T-helper 2 cell (primary cell): ENCODE results near the gene SRSF1.
"Not testable (repeated sequence)": the region's sequence is repeated elsewhere in the genome, so short reads cannot be mapped to it uniquely, and the experiment has no call there.

Experiments
- DNase-seq, 5 experiments: peaks; one replicate each; pipeline versions ENCODE4 v3.0.0 to v3.0.0-alpha.2; 2012 to 2022
- total RNA-seq, 2 donors: gene quantifications; one replicate each; lab custom pipeline; 2026; lab: John Stamatoyannopoulos, UW

Gene SRSF1
- total RNA-seq: 90.7 to 107 reads per million in 2 donors

GRCh38 chr17:58006924-58007780, at the start of gene SRSF1:
SRSF1 (minus strand) TSS chr17:58007246; CDS start chr17:58007137, 109 bp downstream.
- peak; percentile 94 to 99 (median 97) for DNase-seq

GRCh38 chr17:58056476-58056875, 49.4 kb upstream of the SRSF1 start:
- no peak for DNase-seq

- DNase-seq: no peak
Observed at GRCh38 chr17:58054641-58055040, 47.6 kb upstream of the SRSF1 start.

GRCh38 chr17:58052945-58053715, 46.1 kb upstream of the SRSF1 start:
- DNase-seq: peak in 1 of 5 experiments; percentile 6

- no peak for DNase-seq
Observed at GRCh38 chr17:58052407-58052806, 45.4 kb upstream of the SRSF1 start.

GRCh38 chr17:58051468-58051867, 44.4 kb upstream of the SRSF1 start:
- DNase-seq: no peak

GRCh38 chr17:58050966-58051365, 43.9 kb upstream of the SRSF1 start:
- DNase-seq: no peak

- no peak for DNase-seq
Observed at GRCh38 chr17:58049533-58049932, 42.5 kb upstream of the SRSF1 start.

- DNase-seq: no peak
Observed at GRCh38 chr17:58047376-58048150, 40.5 kb upstream of the SRSF1 start.

GRCh38 chr17:58046239-58047094, 39.4 kb upstream of the SRSF1 start:
- no peak for DNase-seq

GRCh38 chr17:58044256-58044655, 37.2 kb upstream of the SRSF1 start:
- DNase-seq: not testable (repeated sequence)

- no peak for DNase-seq
Observed at GRCh38 chr17:58043221-58044181, 36.5 kb upstream of the SRSF1 start.

- DNase-seq: no peak
Observed at GRCh38 chr17:58041161-58041560, 34.1 kb upstream of the SRSF1 start.

GRCh38 chr17:58040386-58040785, 33.3 kb upstream of the SRSF1 start:
- no peak for DNase-seq

GRCh38 chr17:58039975-58040374, 32.9 kb upstream of the SRSF1 start:
- DNase-seq: no peak

- DNase-seq: no peak
Observed at GRCh38 chr17:58032691-58033415, 25.8 kb upstream of the SRSF1 start.

GRCh38 chr17:58028578-58028977, 21.5 kb upstream of the SRSF1 start:
- peak in 1 of 5 experiments; percentile 29 for DNase-seq

GRCh38 chr17:58020401-58020800, 13.4 kb upstream of the SRSF1 start:
- DNase-seq: no peak

- no peak for DNase-seq
Observed at GRCh38 chr17:58019521-58019920, 12.5 kb upstream of the SRSF1 start.

- DNase-seq: no peak
Observed at GRCh38 chr17:58019039-58019438, 12.0 kb upstream of the SRSF1 start.
